ENCODE measurements around the gene TBR1.

TBR1 gene

DNA sequence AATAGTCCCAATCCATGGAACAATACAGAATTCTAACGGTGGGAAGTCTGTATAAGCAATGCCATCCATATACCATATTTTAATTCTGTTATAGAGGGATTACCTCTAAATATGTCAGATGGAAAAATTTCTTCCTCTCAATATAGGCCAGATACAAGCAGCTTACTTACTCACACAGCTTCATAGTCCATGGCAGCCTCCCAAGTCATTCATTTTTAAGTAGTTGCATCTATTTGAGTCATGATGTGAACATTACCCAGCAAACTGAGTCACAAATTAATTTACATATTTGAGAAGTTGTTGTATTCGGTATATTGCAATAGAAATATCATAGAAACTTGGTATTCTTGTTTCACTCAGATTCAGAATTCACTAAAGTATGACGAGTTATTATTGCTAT, 20.3 kb downstream of the TBR1 start:
- no peak overlapping the region for H3K4me3 Mint-ChIP-seq
- H3K27ac Mint-ChIP-seq: no peak overlapping the region
- H3K9me3 Mint-ChIP-seq: no peaks in the 10 kb centered on the region
- H3K36me3 Mint-ChIP-seq: no peaks in the 10 kb centered on the region
- H3K4me1 Mint-ChIP-seq: no peaks in the 10 kb centered on the region
- peaks cover 49% of the 10 kb centered on the region for H3K27me3 Mint-ChIP-seq

DNA sequence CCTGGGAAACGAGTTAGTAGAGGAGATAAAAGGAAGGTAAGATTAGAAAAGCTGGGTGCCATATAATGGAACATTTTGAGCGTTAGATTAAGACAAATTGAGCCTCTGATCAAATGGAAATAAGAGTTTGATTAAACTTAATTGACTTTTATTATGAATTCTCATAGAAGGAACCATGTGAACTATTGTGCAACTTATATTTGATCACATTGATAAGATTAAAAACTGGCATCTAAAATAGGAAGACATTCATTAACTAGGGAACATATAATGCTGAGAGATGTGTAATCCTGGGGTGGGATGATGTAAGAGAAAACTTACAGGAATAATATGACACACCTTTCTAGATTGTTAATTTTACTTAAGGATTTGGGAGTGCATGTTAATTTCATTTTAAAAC, 22.5 kb downstream of the TBR1 start:
- Mint-ChIP-seq H3K27me3 (peaks cover 46% of the 10 kb centered on the region), H3K36me3 (no peaks in the 10 kb centered on the region), H3K4me1 (no peaks in the 10 kb centered on the region), H3K27ac (no peak overlapping the region), H3K9me3 (no peaks in the 10 kb centered on the region), H3K4me3 (no peak overlapping the region)

DNA sequence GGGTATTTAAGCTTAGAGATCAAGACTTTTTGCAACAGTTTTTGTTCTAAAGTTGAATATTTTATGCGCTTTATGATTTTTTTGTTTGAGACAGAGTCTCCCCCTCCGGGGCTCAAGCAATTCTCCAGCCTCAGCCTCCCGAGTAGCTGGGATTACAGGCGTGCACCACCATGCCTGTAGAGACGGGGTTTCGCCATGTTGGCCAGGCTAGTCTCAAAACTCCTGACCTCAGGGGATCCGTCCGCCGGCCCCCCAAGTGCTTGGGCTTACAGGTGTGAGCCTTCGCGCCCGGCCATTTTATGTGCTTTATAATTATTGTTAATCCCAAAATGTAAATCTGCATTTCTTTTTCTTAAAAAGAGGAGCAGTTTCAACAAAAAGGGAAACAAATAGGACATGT, 29.0 kb downstream of the TBR1 start:
- no peaks in the 10 kb centered on the region for H3K9me3 Mint-ChIP-seq
- H3K36me3 Mint-ChIP-seq: no peaks in the 10 kb centered on the region
- no peak overlapping the region for H3K4me3 Mint-ChIP-seq
- no peaks in the 10 kb centered on the region for H3K4me1 Mint-ChIP-seq
- no peak overlapping the region for H3K27ac Mint-ChIP-seq
- H3K27me3 Mint-ChIP-seq: peaks cover 28% of the 10 kb centered on the region

DNA sequence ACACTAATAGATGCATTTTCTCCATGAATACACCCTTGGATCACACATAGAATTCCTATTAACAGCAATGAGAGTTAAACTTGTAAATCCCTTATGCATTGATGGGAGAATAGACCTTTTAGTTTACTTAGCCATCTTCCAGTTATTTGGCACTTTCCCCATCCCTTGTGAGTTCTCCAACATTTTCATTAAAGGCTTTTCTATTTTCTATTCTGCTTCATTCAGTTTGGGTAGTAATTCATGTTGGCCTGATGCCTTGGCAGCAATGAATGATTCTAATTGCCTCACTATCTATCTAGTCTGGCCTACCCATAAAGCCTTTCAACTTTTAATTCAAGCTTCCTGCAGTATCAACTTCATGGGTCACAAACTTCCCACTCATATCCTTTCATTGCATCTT, 32.3 kb downstream of the TBR1 start:
- Mint-ChIP-seq H3K4me1 (no peaks in the 10 kb centered on the region), H3K27ac (no peak overlapping the region), H3K4me3 (no peak overlapping the region), H3K9me3 (no peaks in the 10 kb centered on the region), H3K36me3 (no peaks in the 10 kb centered on the region), H3K27me3 (peaks cover 17% of the 10 kb centered on the region)

DNA sequence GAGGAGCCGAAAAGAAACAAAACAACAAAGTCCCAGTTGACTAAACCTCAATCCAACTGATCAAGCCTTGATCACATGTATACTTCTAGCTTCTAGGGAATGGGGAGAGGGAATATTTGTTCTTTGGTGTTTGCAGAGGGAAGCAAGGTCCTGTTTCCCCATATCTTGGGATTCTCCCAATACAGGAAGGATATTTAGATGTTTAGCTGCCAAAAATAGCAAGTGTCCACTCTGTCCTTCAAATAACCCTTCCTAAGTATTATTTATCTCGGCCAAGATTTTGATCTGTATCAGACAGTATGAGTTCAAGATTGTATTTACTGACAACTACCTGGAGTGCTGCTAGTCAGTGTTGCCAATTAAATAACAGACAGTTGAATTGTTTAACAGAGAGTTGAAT, 55.5 kb downstream of the TBR1 start:
- H3K4me3 Mint-ChIP-seq: no peak overlapping the region
- no peaks in the 10 kb centered on the region for H3K4me1 Mint-ChIP-seq
- H3K27me3 Mint-ChIP-seq: peaks cover 18% of the 10 kb centered on the region
- peaks cover 6% of the 10 kb centered on the region for H3K9me3 Mint-ChIP-seq
- no peaks in the 10 kb centered on the region for H3K36me3 Mint-ChIP-seq
- H3K27ac Mint-ChIP-seq: no peak overlapping the region

DNA sequence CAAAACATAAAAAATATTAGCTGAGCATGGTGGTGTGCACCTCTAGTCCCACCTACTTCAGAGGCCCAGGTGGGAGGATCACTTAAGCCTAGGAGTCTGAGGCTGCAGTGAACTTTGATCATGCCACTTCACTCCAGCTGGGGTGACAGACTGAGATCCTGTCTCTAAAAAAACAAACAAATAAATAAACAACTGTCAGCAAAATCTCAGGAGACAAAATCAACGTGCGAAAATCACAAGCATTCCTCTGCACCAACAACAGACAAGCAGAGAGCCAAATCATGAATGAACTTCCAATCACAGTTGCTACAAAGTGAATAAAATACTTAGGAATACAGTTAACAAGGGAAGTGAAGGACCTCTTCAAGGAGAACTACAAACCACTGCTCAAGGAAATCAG, 58.8 kb downstream of the TBR1 start:
- Mint-ChIP-seq H3K4me3 (no peak overlapping the region), H3K36me3 (no peaks in the 10 kb centered on the region), H3K4me1 (no peaks in the 10 kb centered on the region), H3K9me3 (peaks cover 6% of the 10 kb centered on the region), H3K27me3 (peaks cover 18% of the 10 kb centered on the region), H3K27ac (no peak overlapping the region)
